Measurements from ENCODE around the gene KCNAB2. TPM values are rescaled to one million over a fixed set of nuclear protein-coding genes. Genes with fewer than 3 reads are reported as not detected.
A peak's percentile ranks its signal among the peaks of the same experiment; 100 is the strongest.

KCNAB2 gene
- total RNA-seq: 19.3 TPM
- long read RNA-seq, full-length matches to known transcripts: 25 of 47 reads
- long read RNA-seq, partial matches to known transcripts: 7 of 47 reads
- long read RNA-seq, other reads (novel, unspliced or antisense): 15 of 47 reads

GRCh38 chr1:6045561-6045960, at the start of gene KCNAB2:
Gene KCNAB2 (plus strand): TSS chr1:6045888. CDS start chr1:6051537, 5,649 bp downstream.
- DNase-seq (ENCODE audit: low spot score): no peak
- intact Hi-C loops (cut with DNase I): no loop called here

DNA sequence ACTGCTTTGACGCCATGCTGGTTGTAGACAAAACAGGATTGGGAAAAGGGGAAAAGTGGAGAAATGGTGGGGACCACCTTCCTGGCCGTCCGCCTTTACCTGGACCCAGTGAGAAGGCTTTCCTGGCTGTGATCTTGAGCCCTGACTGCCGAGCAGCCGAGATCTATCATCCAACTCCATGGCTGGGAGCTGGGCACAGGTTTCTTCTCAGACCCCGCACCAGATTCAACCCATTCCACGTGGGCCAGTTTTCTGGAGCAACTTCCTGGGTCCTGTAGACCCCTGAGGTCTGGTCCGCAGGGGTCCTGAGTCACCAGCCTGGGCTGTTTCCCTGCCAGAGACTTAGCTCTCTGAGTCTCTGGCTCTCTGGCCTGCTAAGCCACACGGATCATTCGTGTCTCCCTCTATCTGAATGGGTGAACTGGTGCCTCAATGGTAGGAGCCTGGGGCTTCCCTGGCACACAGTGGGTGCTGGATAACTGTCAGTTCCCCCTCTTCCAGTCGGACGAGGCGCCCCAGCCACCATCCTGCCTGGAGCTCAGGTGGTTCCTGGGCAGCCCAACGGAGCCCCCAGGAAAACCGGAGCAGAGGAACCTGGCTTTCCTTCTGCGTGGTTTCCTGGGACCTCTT, 48.9 kb upstream of the KCNAB2 start:
- peak; percentile 59 for DNase-seq (ENCODE audit: low spot score)

DNA sequence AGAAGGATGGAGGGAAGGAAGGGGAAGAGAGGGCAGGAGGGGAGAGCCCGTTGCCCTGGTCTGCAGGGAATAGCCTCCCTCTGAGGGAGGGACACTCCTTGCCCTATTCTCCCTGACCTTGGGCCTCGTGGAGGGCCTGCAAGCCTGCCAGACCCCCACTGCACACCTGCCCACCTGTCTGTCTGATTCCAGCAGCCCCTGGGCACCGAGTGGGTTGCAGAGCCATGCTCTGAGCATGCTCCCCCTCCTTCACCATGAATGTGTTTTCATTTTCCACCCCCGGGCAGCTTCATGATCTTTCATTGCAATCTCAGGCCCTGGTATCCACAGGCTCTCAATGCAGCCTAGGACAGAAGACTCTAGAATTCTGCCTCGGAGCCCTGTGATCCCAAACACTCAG, 48.4 kb upstream of the KCNAB2 start:
- intact Hi-C loops (cut with DNase I): no loop called here
- DNase-seq (ENCODE audit: low spot score): peak; percentile 29

More for the DNA sequence above, 48.9 kb upstream of the KCNAB2 start:
- intact Hi-C loops (cut with DNase I): no loop called here

- intact Hi-C loops (cut with DNase I): no loop called here
- DNase-seq (ENCODE audit: low spot score): peak; percentile 64
Measured at GRCh38 chr1:5998051-5998905, 47.4 kb upstream of the KCNAB2 start.

DNA sequence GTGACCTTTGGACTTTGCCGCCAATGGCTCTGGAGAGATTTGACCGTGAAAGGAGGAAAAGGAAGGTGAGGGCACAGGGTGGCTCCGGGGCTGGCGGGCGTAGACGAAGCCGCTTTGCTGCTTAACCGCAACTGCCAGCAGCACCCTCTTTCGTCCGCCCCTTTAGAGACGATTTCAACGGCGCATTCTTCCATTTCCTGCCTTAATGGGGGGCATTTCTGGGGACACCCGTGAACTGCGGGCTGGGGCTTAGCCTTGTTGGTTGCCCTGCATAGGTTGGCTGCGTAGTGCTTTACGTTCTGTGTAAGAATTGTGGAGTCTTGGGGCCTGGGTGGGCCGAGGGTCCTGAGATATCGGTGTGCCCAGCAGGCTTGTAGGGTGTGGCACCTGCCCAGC, 46.8 kb upstream of the KCNAB2 start:
- DNase-seq (ENCODE audit: low spot score): peak; percentile 29
- intact Hi-C loops (cut with DNase I): no loop called here

- peak; percentile 73 for DNase-seq (ENCODE audit: low spot score)
- intact Hi-C loops (cut with DNase I): no loop called here
Measured at GRCh38 chr1:5999711-6000443, 45.8 kb upstream of the KCNAB2 start.

DNA sequence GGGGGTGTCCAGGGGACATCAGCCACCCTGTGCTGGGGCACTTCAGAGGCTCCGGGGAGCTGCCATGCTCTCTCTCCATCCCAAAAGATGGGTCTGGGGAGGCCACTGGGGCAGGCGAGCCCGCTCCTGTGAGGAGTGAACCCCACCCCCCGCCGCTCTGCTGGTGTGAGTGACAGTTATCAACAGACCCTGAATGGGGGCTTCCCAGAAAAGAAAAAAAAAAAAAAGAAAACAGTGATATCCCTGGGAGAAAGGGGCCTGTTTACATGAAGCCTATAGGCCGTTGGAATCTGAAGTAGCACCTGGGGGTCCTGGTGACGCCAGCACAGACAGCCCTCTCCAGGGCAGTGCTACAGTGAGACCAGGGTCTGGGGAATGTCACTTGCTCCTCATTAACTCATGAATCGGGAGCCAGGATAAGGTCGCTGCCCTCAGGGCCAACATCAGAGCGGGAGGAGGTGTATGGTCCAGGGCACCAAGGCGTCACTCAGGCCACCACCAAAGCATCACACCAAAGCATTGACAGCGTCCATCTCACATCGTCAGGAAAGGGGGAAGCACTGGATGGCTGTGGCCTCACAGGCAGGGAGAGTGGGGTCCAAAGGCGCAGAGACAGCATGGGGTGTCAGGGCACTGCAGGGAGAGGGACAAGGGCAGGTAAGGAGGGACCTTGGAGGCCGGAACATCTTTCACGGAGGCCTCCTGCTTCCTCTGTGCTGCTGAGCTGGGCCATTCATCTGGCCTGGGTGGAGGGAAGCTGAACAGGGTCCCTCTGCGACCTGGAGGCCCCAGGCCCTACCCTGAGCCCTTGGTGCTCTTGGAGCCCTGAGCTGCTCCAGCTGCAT, 45.0 kb upstream of the KCNAB2 start:
- intact Hi-C loops (cut with DNase I): no loop called here
- peak; percentile 72 for DNase-seq (ENCODE audit: low spot score)

DNA sequence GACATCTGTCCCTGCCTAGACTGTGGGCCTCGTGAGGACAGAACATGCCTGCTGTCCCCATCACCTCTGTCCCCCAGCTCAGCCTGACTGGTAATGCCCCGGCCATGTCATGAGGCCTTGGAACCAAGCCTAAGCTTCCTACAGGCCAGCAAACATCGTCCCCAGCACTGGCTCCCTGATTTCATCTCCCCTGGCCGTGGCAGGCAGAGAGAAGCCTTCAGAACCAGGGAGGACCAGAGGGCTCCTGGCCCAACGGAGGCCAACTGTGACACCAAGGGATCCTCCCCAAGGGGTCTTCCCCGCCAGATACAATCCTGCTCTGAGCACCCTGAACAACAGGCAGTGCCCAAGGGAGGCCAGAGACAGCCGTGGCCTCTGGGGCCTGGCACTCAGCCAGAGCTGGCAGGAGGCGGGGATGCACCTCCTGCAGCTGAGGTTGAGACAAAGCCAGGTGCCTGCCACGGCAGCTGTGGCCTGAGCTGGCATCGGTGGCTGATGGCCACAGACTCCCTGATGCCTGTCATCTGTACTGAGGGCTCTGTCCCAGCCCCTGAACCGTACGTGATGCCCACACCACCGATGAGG, 43.6 kb upstream of the KCNAB2 start:
- peak; percentile 73 for DNase-seq (ENCODE audit: low spot score)
- intact Hi-C loops (cut with DNase I): no loop called here

- intact Hi-C loops (cut with DNase I): no loop called here
- DNase-seq (ENCODE audit: low spot score): peak; percentile 76
Measured at GRCh38 chr1:6002714-6003501, 42.8 kb upstream of the KCNAB2 start.

DNA sequence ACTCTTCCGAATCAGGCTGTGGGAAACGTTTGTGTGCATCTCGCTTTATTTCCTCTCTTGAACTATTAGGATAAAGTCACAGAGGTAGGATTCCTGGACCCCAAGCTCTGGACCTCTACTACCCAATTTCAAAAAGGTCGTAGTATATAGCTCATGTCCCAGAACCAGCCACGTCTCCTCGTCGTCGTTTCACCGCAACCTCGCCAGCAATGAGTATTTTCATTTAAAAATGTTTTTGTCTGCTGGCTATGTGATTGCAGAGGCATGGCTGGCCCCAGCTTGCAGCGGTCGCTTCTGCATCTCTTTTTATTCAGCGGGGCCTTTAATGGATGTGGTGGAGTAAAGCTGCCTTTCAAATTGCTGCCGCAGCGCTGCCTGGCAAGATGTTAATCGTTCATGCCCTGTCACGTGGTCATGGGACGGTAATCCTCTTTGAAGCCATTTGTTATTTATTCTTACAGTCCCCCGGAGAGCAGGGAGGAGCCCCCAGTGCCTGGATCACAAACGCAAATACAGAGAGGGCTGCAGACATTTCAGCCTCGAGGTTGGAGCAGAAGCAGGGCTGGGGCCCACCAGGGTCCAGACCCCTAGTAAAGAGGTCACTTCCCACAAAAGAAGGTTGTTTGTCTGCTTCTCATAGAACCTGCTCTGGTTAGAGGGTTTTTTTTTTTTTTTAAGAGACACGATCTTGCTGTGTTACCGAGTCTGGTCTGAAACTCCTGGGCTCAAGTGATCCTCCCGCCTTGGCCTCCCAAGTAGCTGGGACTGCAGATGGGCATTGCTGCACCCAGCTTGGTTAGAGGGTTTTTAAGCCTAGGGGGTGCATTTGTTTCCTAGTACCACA, 41.9 kb upstream of the KCNAB2 start:
- DNase-seq (ENCODE audit: low spot score): peak; percentile 35
- intact Hi-C loops (cut with DNase I): no loop called here

DNA sequence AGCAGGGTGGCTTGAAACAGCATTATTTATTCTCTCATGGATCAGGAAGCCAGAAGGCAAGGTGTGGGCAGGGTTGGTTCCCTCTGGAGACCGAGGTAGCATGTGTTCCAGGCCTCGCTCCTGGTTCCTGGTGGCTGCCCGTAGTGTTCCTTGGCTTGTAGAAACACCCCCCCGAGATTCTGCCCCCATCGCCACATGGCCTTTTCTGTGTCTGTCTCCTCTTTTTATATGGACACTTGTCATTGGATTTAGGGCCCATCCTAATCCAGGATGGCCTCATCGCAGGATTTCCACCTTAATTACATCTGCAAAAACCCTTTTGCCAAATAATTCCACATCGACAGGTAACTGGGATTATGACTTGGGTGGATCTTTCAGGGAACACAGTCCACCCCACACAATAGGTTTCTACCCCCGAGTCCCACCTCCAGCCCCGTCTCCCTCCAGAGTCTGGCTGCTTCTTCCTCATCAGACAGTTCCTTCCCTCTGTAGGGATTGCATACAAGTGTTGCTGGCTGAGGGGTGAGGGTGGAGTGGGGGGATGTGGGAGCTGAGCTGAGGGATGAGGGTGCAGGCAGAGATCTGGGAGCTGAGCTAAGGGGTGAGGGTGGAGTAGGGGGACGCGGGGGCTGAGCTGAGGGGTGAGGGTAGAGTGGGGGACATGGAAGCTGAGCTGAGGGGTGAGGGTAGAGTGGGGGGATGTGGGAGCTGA, 41.1 kb upstream of the KCNAB2 start:
- intact Hi-C loops (cut with DNase I): no loop called here
- peak; percentile 54 for DNase-seq (ENCODE audit: low spot score)

- intact Hi-C loops (cut with DNase I): no loop called here
- DNase-seq (ENCODE audit: low spot score): peak; percentile 44
Measured at GRCh38 chr1:6005276-6005917, 40.3 kb upstream of the KCNAB2 start.

GRCh38 chr1:6006882-6007281, 38.8 kb upstream of the KCNAB2 start:
- intact Hi-C loops (cut with DNase I): no loop called here
- peak; percentile 78 for DNase-seq (ENCODE audit: low spot score)

DNA sequence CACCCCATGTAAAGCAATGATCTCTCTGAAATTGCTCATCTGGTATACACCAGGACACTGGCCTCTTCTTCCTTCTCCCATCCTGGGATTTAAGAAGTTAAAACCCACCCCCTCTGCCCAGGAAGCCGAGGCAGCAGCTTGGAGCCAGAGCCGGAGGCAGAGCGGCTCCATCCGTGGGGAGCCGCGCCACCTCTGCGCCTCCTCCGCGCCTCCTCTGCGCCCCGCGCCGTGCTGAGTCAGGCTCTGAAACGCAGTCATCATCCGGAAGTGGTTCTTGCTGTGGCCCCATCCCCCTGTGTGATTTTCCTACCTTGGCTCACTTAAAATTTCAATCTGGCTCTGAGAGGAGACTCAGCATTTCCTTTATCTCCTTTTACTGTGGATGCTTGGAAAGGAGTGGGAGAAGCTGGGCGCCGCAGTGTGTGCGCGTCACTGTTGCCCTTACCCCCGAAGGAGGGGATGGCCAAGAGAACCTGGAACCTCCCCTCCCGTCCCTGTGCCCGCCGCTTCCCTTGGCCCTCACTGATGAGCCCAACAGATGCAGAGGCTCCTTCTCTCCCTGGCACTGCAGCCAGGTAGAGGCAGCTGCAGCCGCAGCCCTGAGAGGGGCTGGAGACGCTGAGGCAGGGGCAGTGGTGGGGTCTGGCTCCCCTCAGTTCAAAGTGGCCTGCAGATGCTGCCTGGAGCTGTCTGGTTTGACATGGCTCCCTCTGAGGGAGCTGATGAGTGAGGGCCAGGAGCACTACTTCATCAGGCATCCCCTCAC, 38.2 kb upstream of the KCNAB2 start:
- no peak for DNase-seq (ENCODE audit: low spot score)
- intact Hi-C loops (cut with DNase I): no loop called here

DNA sequence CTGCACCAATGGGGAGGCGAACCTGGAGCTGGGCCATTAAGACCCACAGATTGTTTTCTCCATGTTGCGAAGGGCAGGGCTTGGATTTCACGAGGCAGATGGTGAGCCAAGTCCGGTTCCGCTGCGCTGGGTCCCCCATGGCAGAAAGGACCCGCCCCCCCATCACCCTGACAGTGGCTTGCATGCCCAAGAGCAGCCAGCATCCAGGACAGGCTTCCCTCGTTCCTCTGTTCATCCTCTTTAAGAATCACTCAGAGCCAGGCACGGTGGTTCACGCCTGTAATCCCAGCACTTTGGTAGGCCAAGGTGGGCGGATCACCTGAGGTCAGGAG, 37.6 kb upstream of the KCNAB2 start:
- intact Hi-C loops (cut with DNase I): no loop called here
- DNase-seq (ENCODE audit: low spot score): peak; percentile 12

GRCh38 chr1:6008696-6009095, 37.0 kb upstream of the KCNAB2 start:
- no peak for DNase-seq (ENCODE audit: low spot score)
- intact Hi-C loops (cut with DNase I): no loop called here

Measured in cardiac septum (tissue), 1 donor.